ENCODE results near the gene OR6T1. TPM values are rescaled to one million over a fixed set of nuclear protein-coding genes. Genes with fewer than 3 reads are reported as not detected.

Gene OR6T1
- total RNA-seq: not detected in 2 replicates

- H3K27ac Mint-ChIP-seq: no peak within 1 kb of the TSS
- H3K27me3 Mint-ChIP-seq (ENCODE audit: insufficient read depth): no peaks in the 10 kb centered on the region
- no peaks in the 10 kb centered on the region for H3K36me3 Mint-ChIP-seq (ENCODE audit: low read depth)
- H3K4me1 Mint-ChIP-seq (ENCODE audit: low read depth): no peaks in the 10 kb centered on the region
- no peaks in the 10 kb centered on the region for H3K9me3 Mint-ChIP-seq
- H3K4me3 Mint-ChIP-seq: no peak within 1 kb of the TSS
- DNase-seq (ENCODE audit: low spot score): no peak
- intact Hi-C loops (cut with micrococcal nuclease): no loop called here
Measured at GRCh38 chr11:123943738-123944137, at the start of gene OR6T1. TSS of gene OR6T1 (minus strand) at chr11:123943838. CDS start at chr11:123943838, 0 bp downstream.

- Mint-ChIP-seq H3K4me1 (ENCODE audit: low read depth) (no peaks in the 10 kb centered on the region), H3K9me3 (no peaks in the 10 kb centered on the region), H3K27ac (no peak overlapping the region), H3K4me3 (no peak overlapping the region), H3K27me3 (ENCODE audit: insufficient read depth) (no peaks in the 10 kb centered on the region), H3K36me3 (ENCODE audit: low read depth) (no peaks in the 10 kb centered on the region)
- intact Hi-C loops (cut with micrococcal nuclease): no loop called here
- DNase-seq (ENCODE audit: low spot score): no peak
Measured at GRCh38 chr11:123979311-123979710, 35.7 kb upstream of the OR6T1 start.

GRCh38 chr11:123977731-123978347, 34.2 kb upstream of the OR6T1 start, which contains the start of gene OR10S1:
TSS of gene OR10S1 (minus strand) at chr11:123977781. CDS start at chr11:123977664, 117 bp downstream.
- H3K4me3 Mint-ChIP-seq: no peak within 1 kb of the TSS

GRCh38 chr11:123976770-123977560, 33.3 kb upstream of the OR6T1 start:
- intact Hi-C loops (cut with micrococcal nuclease): no loop called here
- Mint-ChIP-seq H3K36me3 (ENCODE audit: low read depth) (no peaks in the 10 kb centered on the region), H3K9me3 (no peaks in the 10 kb centered on the region), H3K4me1 (ENCODE audit: low read depth) (no peaks in the 10 kb centered on the region), H3K27me3 (ENCODE audit: insufficient read depth) (no peaks in the 10 kb centered on the region), H3K4me3 (no peak overlapping the region), H3K27ac (no peak overlapping the region)
- DNase-seq (ENCODE audit: low spot score): no peak

More at GRCh38 chr11:123977731-123978347, 34.2 kb upstream of the OR6T1 start, which contains the start of gene OR10S1:
- Mint-ChIP-seq H3K27ac (no peak within 1 kb of the TSS), H3K4me1 (ENCODE audit: low read depth) (no peaks in the 10 kb centered on the region), H3K27me3 (ENCODE audit: insufficient read depth) (no peaks in the 10 kb centered on the region), H3K36me3 (ENCODE audit: low read depth) (no peaks in the 10 kb centered on the region), H3K9me3 (no peaks in the 10 kb centered on the region)
- intact Hi-C loops (cut with micrococcal nuclease): no loop called here
- DNase-seq (ENCODE audit: low spot score): no peak

GRCh38 chr11:123973816-123974215, 30.2 kb upstream of the OR6T1 start:
- no peak for DNase-seq (ENCODE audit: low spot score)
- Mint-ChIP-seq H3K9me3 (no peaks in the 10 kb centered on the region), H3K27ac (no peak overlapping the region), H3K4me1 (ENCODE audit: low read depth) (no peaks in the 10 kb centered on the region), H3K36me3 (ENCODE audit: low read depth) (no peaks in the 10 kb centered on the region), H3K27me3 (ENCODE audit: insufficient read depth) (peaks cover 5% of the 10 kb centered on the region), H3K4me3 (no peak overlapping the region)
- intact Hi-C loops (cut with micrococcal nuclease): no loop called here

GRCh38 chr11:123956752-123957151, 13.1 kb upstream of the OR6T1 start:
- no peaks in the 10 kb centered on the region for H3K4me1 Mint-ChIP-seq (ENCODE audit: low read depth)
- H3K36me3 Mint-ChIP-seq (ENCODE audit: low read depth): no peaks in the 10 kb centered on the region
- peaks cover 2% of the 10 kb centered on the region for H3K27me3 Mint-ChIP-seq (ENCODE audit: insufficient read depth)
- no peak for DNase-seq (ENCODE audit: low spot score)
- no peak overlapping the region for H3K4me3 Mint-ChIP-seq
- no peaks in the 10 kb centered on the region for H3K9me3 Mint-ChIP-seq
- no peak overlapping the region for H3K27ac Mint-ChIP-seq
- intact Hi-C loops (cut with micrococcal nuclease): no loop called here

GRCh38 chr11:123945132-123945531, 1.5 kb upstream of the OR6T1 start:
- intact Hi-C loops (cut with micrococcal nuclease): no loop called here
- Mint-ChIP-seq H3K27me3 (ENCODE audit: insufficient read depth) (no peaks in the 10 kb centered on the region), H3K4me1 (ENCODE audit: low read depth) (no peaks in the 10 kb centered on the region), H3K9me3 (no peaks in the 10 kb centered on the region), H3K4me3 (no peak overlapping the region), H3K27ac (no peak overlapping the region), H3K36me3 (ENCODE audit: low read depth) (no peaks in the 10 kb centered on the region)
- DNase-seq (ENCODE audit: low spot score): no peak

GRCh38 chr11:123942413-123942812, 1.2 kb downstream of the OR6T1 start:
- DNase-seq (ENCODE audit: low spot score): no peak
- no peak overlapping the region for H3K27ac Mint-ChIP-seq
- intact Hi-C loops (cut with micrococcal nuclease): no loop called here
- H3K4me1 Mint-ChIP-seq (ENCODE audit: low read depth): no peaks in the 10 kb centered on the region
- H3K27me3 Mint-ChIP-seq (ENCODE audit: insufficient read depth): no peaks in the 10 kb centered on the region
- H3K9me3 Mint-ChIP-seq: no peaks in the 10 kb centered on the region
- no peaks in the 10 kb centered on the region for H3K36me3 Mint-ChIP-seq (ENCODE audit: low read depth)
- H3K4me3 Mint-ChIP-seq: no peak overlapping the region

GRCh38 chr11:123939317-123939716, 4.3 kb downstream of the OR6T1 start, which contains the start of gene OR4D5:
TSS of gene OR4D5 (plus strand) at chr11:123939617. CDS start at chr11:123939617, 0 bp downstream.
- no peaks in the 10 kb centered on the region for H3K27me3 Mint-ChIP-seq (ENCODE audit: insufficient read depth)
- no peak within 1 kb of the TSS for H3K4me3 Mint-ChIP-seq
- DNase-seq (ENCODE audit: low spot score): no peak
- H3K9me3 Mint-ChIP-seq: no peaks in the 10 kb centered on the region
- intact Hi-C loops (cut with micrococcal nuclease): no loop called here
- H3K36me3 Mint-ChIP-seq (ENCODE audit: low read depth): no peaks in the 10 kb centered on the region
- H3K27ac Mint-ChIP-seq: no peak within 1 kb of the TSS
- H3K4me1 Mint-ChIP-seq (ENCODE audit: low read depth): no peaks in the 10 kb centered on the region

GRCh38 chr11:123924027-123924426, 19.6 kb downstream of the OR6T1 start:
- Mint-ChIP-seq H3K4me1 (ENCODE audit: low read depth) (no peaks in the 10 kb centered on the region), H3K4me3 (no peak overlapping the region), H3K36me3 (ENCODE audit: low read depth) (no peaks in the 10 kb centered on the region), H3K27me3 (ENCODE audit: insufficient read depth) (no peaks in the 10 kb centered on the region), H3K9me3 (no peaks in the 10 kb centered on the region), H3K27ac (no peak overlapping the region)
- intact Hi-C loops (cut with micrococcal nuclease): no loop called here
- DNase-seq (ENCODE audit: low spot score): no peak

GRCh38 chr11:123920943-123921342, 22.7 kb downstream of the OR6T1 start:
- H3K4me3 Mint-ChIP-seq: no peak overlapping the region
- DNase-seq (ENCODE audit: low spot score): no peak
- peaks cover under 1% of the 10 kb centered on the region for H3K27me3 Mint-ChIP-seq (ENCODE audit: insufficient read depth)
- intact Hi-C loops (cut with micrococcal nuclease): no loop called here
- no peak overlapping the region for H3K27ac Mint-ChIP-seq
- no peaks in the 10 kb centered on the region for H3K36me3 Mint-ChIP-seq (ENCODE audit: low read depth)
- H3K4me1 Mint-ChIP-seq (ENCODE audit: low read depth): no peaks in the 10 kb centered on the region
- H3K9me3 Mint-ChIP-seq: no peaks in the 10 kb centered on the region

GRCh38 chr11:123905826-123906225, 37.8 kb downstream of the OR6T1 start:
- no peak for DNase-seq (ENCODE audit: low spot score)
- H3K4me1 Mint-ChIP-seq (ENCODE audit: low read depth): no peaks in the 10 kb centered on the region
- no peak overlapping the region for H3K4me3 Mint-ChIP-seq
- H3K27ac Mint-ChIP-seq: no peak overlapping the region
- H3K9me3 Mint-ChIP-seq: no peaks in the 10 kb centered on the region
- intact Hi-C loops (cut with micrococcal nuclease): no loop called here
- peaks cover 6% of the 10 kb centered on the region for H3K27me3 Mint-ChIP-seq (ENCODE audit: insufficient read depth)
- no peaks in the 10 kb centered on the region for H3K36me3 Mint-ChIP-seq (ENCODE audit: low read depth)

GRCh38 chr11:123904932-123905331, 38.7 kb downstream of the OR6T1 start:
- no peaks in the 10 kb centered on the region for H3K9me3 Mint-ChIP-seq
- intact Hi-C loops (cut with micrococcal nuclease): no loop called here
- no peak for DNase-seq (ENCODE audit: low spot score)
- no peaks in the 10 kb centered on the region for H3K36me3 Mint-ChIP-seq (ENCODE audit: low read depth)
- H3K4me3 Mint-ChIP-seq: no peak overlapping the region
- peaks cover 6% of the 10 kb centered on the region for H3K27me3 Mint-ChIP-seq (ENCODE audit: insufficient read depth)
- H3K27ac Mint-ChIP-seq: no peak overlapping the region
- H3K4me1 Mint-ChIP-seq (ENCODE audit: low read depth): no peaks in the 10 kb centered on the region

All from activated T-helper 1 cell treated with anti-CD3 and anti-CD28 coated beads, Interleukin-12 subunit alpha, Interleukin-12 subunit beta, Interleukin-2, Interleukin-4 antibody, amounts not matched to agents 30 ng/mL and 10 ng/mL and 1 ng/mL, durations not matched to agents 14 hours and 24 hours and 36 hours (primary cell).